Measurements from ENCODE around the gene AKR1C1.
"Not testable (repeated sequence)": the region's sequence is repeated elsewhere in the genome, so short reads cannot be mapped to it uniquely, and the experiment has no call there.

AKR1C1 gene

DNA sequence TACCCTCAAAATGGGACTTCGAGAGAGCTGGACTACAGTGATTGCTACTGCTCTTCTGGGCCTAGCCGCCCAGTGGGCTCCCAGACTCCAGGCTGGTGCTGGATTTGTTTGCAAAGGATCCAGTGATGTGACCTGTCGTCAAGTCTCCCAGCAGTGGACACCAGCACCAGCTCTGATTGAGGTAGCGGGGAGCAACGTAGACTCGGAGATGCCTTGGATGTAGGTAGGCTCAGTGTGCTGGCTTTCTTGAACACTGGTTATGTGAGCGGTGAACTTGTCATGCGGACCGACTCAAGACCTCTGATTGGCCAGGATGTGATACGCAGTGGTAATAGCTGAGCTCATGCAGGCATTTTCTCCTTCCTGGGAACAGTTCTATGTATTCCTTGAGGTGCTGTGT lies 21.0 kb downstream of the AKR1C1 start:
- DNase-seq, result no peak

DNA sequence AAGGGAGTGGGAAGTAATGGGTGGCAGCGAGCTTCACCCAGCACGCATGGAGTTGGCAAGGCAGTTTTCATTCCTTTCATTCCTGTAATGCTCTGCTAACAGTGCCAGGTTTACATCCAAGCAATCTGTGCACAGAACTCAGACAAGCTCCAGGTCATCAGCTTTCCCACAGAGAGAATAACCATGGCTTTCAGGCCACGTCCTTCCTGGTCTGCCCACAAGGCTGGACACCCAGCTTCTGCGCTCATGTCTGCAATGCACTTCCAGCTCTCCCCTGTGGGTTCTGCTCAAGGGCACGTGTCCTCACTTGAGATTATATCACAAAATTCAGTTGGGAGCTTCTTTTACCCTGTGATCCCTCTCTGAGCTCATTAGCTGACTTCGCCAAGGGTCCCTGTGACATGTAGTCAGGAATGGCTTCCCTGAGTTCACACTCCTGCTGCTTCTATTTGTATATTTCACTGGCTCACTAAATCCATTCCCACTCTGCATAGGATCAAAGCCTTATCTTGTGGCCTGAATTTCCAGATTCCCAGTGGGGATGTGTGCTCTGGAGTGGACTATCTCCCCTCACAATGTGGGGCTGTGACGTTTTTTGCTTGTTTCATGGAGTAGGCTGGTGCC lies 21.9 kb downstream of the AKR1C1 start:
- no peak for DNase-seq

DNA sequence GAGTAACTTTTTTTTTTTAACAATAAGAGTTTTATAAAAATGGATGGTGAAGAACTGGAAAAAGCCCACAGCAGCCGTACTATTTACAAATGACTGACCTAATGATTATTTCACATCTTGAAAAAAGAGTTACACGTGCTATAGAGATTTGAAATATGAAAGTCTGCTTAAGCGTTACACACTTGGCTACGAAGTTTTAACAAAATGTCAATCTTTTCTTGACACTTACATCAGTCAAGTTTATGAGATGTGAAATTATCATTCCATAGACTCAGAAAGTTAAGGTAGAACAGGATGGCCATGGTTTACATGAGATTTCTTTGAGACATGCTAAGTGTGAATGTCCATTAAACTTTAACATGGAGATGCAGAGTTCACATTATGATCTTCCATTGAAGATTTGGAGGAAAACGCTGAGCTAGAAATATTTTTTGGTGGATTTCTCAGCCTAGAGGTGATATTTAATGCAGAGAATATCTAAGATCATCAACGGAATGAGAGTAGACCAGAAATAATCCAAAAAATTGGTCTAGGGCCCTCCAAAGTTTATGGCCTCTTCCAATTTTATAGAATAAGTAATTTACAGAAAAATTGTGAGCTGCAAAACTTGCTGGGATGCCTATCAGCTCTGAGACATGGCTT lies 24.9 kb downstream of the AKR1C1 start:
- not testable (repeated sequence) for DNase-seq

DNA sequence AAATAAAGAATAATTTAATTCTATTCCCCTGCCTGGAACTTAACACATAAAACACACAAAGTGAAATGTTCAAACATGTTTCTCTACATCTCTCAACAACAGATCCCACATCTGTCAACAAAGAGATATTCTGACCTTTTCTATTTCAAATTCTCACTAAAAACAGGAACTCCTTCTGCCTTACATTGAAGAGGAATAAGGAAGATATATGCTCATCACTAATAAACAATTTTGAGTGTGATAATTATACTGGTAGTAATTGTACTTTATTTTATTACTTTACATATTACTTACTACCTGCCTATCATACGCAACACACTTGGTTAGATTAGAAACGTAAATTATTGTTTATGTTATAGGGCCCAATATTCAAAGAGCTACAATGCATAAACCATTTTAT lies 27.0 kb downstream of the AKR1C1 start:
- no peak for DNase-seq

DNA sequence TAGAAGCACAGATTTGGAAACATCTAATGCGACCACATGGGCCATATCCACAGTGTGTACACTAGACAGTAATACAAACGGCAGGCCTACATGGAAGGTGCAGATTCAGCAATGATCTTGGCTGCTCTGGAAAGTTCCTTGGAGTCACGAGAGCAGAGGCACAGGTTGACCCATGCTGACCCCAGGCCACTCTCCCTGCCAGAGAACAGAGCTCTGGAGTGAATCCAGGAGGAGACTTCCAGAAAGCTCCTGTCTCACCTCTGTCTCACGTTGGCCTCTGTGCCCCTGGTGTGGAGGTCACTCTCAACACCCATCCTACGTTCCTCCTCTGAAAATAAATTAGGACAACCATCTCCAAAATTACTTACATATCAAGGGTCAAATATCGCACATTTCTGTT lies 28.2 kb downstream of the AKR1C1 start:
- DNase-seq, result not testable (repeated sequence)

DNA sequence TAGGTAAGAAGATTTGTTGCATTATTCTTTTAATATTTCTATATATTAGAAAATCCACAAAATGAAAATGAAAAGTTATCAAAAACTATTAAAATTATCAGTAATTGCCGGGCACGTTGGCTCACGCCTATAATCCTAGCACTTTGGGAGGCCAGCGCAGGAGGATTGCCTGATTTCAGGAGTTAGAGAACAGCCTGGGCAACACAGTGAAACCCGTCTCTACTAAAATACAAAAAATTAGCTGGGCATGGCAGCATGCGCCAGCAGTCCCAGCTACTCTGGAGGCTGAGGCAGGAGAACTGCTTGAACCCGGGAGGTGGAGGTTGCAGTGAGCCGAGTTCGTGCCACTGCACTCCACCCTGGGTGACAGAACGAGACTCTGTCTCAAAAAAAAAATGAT lies 29.3 kb downstream of the AKR1C1 start:
- DNase-seq, result not testable (repeated sequence)

GRCh38 chr10:4994260-4994659 lies 31.0 kb downstream of the AKR1C1 start:
- DNase-seq, result not testable (repeated sequence)

DNA sequence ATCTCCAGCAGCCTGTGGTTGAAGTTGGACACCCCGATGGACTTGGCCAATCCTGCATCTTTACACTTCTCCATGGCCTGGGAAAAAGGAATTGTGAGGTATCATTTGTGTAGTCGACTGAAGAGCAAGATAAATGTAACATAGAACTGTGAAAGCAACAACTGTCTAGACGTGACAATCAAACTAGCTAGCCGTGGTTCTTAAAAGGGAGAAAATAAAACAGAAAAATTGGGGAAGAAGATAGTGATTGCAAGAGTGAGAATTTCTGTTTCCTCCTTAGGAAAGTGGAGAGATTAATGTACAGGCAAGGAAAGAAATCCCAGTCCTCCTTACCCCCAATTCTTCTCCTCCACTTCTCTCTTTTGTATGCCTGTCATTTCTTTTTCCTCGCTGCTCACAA lies 35.5 kb downstream of the AKR1C1 start:
- DNase-seq, result no peak

GRCh38 chr10:5002013-5002727 lies 39.0 kb downstream of the AKR1C1 start:
- no peak for DNase-seq

DNA sequence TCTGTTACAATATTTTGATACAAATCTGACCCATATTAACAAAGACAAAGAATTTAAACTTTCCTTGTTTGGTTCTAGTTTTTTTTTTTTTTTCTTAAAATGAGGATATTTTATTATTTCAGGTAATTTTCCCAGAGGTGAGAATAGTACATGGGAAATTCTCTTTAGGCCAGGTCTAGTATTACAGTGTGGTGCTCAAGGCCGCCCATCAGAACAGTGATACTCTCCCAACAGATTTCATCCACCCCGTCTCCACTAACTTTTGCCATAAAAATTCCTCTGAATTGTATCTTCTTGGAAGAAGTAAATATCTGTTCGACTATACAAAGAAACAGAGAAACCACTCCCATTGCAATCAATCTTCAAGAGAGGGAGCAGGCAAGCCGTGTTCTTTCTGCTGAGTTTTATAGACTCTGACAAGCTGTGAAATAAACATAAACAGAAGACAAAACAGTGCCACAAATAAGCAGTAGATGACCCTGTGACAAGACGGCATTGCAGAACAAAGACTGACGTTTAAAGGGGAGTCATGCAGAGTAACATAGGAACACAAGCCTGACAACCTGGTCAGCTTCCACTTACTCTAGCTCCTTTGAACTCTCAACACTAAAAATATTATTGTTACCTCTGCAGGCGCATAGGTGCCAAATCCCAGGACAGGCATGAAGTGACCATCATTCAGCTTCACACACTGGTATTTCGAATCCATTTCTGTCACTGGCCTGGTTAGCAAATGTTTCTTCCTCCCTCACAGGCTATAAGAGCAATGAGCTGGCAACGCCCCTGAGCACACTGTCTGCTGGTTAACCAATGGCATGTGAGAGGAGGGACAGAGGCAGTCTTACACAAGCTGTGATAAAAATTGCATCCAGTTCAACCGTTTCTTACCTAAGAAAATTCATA lies 40.2 kb downstream of the AKR1C1 start, which contains the start of gene AKR1C2:
Gene AKR1C2 (minus strand): TSS at position 731 of the 903 bp plus-strand sequence. CDS start 22 bp downstream, at position 709.
- not testable (repeated sequence) for DNase-seq

DNA sequence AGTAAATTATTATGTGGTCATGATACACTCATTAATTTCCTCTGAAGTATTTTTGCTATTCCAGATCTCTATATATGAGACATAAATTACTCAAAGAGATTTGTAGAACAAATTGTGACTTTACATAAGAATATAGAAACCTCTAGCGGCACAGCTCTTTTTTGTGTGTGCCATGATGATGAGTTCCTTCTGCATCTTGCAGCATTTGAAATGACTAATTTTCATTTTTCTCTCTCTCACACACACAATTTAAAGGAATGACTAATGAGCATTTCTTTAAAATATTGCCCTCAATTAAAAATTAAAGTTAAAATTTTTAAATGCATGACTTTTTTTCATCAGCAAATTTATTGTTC lies 40.8 kb downstream of the AKR1C1 start:
- DNase-seq, result not testable (repeated sequence)

GRCh38 chr10:5004501-5004900 lies 41.3 kb downstream of the AKR1C1 start:
- not testable (repeated sequence) for DNase-seq

GRCh38 chr10:5008857-5009548 lies 45.8 kb downstream of the AKR1C1 start:
- DNase-seq, result peak in 1 of 2 donors; percentile 26

DNA sequence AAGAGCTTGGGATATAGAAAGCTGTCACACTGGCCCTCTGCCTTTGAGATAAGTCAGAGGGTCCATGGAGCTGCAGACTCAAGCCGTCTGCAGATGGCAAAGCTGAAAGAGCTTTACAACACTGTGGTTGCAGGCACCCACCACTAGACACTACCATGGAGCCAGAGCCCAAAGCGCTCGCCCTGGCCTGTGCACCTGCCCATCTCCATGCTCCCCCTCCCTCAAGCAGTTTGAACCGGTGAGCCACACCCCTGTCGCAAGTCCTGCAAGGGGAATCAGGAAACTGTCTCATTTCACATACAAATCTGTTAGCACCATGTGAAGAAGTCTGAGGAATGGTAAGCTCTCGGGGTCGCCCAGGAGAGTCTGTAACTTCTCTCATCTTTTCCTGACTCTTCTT lies 46.8 kb downstream of the AKR1C1 start:
- not testable (repeated sequence) for DNase-seq

- DNase-seq, result not testable (repeated sequence)
Observed at GRCh38 chr10:5011392-5011791, 48.2 kb downstream of the AKR1C1 start.

- DNase-seq, result no peak
Observed at GRCh38 chr10:5012595-5012994, 49.4 kb downstream of the AKR1C1 start.

DNA sequence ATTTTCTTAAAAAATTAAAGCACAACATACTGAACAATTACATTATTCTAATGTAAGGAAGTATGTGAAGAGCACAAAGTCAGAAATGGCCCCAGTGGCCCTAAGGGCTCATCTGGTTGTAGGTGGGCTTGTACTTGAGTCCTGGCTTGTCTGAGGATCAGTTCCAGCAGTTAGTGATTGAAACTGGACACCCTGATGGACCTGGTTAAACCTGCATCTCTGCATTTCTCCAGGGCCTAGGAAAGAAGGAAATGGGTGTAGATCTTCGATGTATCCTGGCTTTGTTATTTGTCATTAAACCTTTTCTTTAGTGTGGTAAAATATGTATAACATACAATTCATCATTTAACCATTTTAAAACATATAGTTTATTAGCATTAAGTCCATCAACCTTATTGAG lies 50.2 kb downstream of the AKR1C1 start:
- DNase-seq, result no peak

- not testable (repeated sequence) for DNase-seq
Observed at GRCh38 chr10:5014200-5014910, 51.1 kb downstream of the AKR1C1 start.

GRCh38 chr10:5014936-5015335 lies 51.7 kb downstream of the AKR1C1 start:
- DNase-seq, result no peak

DNA sequence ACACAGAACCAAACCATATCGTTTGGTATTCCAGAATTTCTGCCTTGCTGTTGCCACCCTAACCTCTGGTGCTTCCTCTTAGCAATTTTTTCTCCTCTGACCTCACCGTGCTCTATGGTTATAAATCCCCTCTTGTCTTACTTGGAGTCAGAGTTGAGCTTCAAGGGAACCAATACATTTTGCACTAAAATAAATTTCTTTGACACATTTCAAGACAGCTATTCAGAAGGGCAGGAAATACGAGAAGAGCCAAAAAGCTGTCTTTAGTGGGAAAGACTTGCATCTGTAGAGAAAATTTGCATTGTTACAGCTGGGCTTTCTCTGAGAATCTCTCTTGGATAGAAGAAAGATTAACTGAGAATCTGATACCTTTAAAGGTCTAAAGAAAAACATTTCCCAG lies 54.9 kb downstream of the AKR1C1 start:
- DNase-seq, result peak in 1 of 2 donors; percentile 10

DNA sequence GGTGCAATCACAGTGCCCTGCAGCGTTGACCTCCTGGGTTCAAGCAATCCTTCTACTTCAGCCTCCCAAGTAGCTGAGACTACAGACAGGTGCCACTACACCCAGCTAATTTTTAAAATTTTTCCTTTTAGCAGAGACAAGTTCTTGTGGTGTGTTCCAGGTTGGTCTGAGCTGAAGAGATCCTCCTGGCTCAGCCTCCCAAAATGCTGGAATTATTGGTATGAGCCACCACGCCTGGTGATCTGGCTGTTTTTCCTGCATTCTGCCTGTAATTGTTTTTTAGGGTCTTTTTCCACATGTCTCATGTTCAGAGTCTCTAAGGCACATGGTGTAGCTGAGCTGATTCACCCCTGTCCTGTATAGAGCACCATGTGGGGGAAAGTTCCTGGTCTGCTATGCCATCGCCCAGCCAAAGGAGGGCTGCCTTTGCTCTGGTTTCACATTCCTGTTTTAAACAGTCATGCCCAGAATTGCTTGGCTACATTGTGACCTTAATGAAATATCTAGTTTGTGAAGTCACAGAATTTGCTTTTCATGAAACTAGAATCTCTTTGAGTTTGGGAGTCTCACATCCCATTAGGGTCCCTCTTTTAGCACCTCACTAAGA lies 55.6 kb downstream of the AKR1C1 start:
- DNase-seq, result peak in 1 of 2 donors; percentile 61

All from inflammatory macrophage treated with lipopolysaccharide for 1 hour (primary cell).